ENCODE data around the gene SAMD9. TPM values are rescaled to one million over a fixed set of nuclear protein-coding genes. Genes with fewer than 3 reads are reported as not detected.
"Not testable (repeated sequence)": the region's sequence is repeated elsewhere in the genome, so short reads cannot be mapped to it uniquely, and the experiment has no call there.

SAMD9 gene
- polyA plus RNA-seq, 2 of the 4 experiments (the other 2 are of a cell fraction), result 4.7 to 5.6 TPM

GRCh38 chr7:93060865-93061264, 56.9 kb downstream of the SAMD9 start:
- Histone ChIP-seq H3K4me3 (no peak overlapping the region), H3K27ac (no peak overlapping the region), H3K9me3 (0 out of 3 replicates have a peak, but pooled peaks cover 2% of the 10 kb centered on the region), H3K4me1 (no peaks in the 10 kb centered on the region), H3K4me2 (no peak overlapping the region)
- POLR2A ChIA-PET, result no interaction called here
- no peak for ATAC-seq
- no peak for DNase-seq (ENCODE audit: low read depth in 1 of 2, low spot score in 1 of 2)
- CTCF ChIA-PET, result interaction anchor here (1.0 to 2.3 kb wide), 3 partner anchors 228 to 451 kb away, joined by 3 to 6 read pairs (median 5); no protein-coding TSS in a partner anchor
- WGBS (ENCODE audit: missing lambda C conversion rate), result 62% methylated on average over 5 of the region's 5 CpGs
- no peak for FAIRE-seq
- no peak for TF ChIP-seq CBX8 (IDR thresholded peaks at IDR 0.05)
- TF ChIP-seq HOXA7 (CRISPR knock-in tag; IDR thresholded peaks at IDR 0.05), result no peak

GRCh38 chr7:93060025-93060424, 57.8 kb downstream of the SAMD9 start:
- WGBS (ENCODE audit: missing lambda C conversion rate), result 52% methylated on average over 6 of the region's 6 CpGs
- no peak overlapping the region for H3K4me2 ChIP-seq
- ATAC-seq, result no peak

GRCh38 chr7:93056621-93057020, 61.2 kb downstream of the SAMD9 start:
- H3K27ac ChIP-seq; H3K4me1 ChIP-seq; FAIRE-seq; DNase-seq (ENCODE audit: low read depth in 1 of 2, low spot score in 1 of 2); POLR2A ChIA-PET; H3K4me3 ChIP-seq; H3K4me2 ChIP-seq; H3K9me3 ChIP-seq; ATAC-seq: not testable (repeated sequence)
- CTCF ChIA-PET, result interaction anchor here (1.2 to 2.1 kb wide), 5 partner anchors 9 to 609 kb away, joined by 3 to 8 read pairs (median 4); partner anchors contain the start of gene GATAD1
- WGBS (ENCODE audit: missing lambda C conversion rate), result 29% methylated on average over 1 of the region's 1 CpG

More at GRCh38 chr7:93060025-93060424, 57.8 kb downstream of the SAMD9 start:
- Histone ChIP-seq H3K4me1 (no peaks in the 10 kb centered on the region), H3K4me3 (no peak overlapping the region), H3K27ac (no peak overlapping the region), H3K9me3 (0 out of 3 replicates have a peak, but pooled peaks cover under 1% of the 10 kb centered on the region)
- TF ChIP-seq ZC3H11A (IDR thresholded peaks at IDR 0.05) (no peak), FOSB (CRISPR knock-in tag; IDR thresholded peaks at IDR 0.05) (no peak), ATOH8 (CRISPR knock-in tag; IDR thresholded peaks at IDR 0.05; ENCODE audit: low read depth) (no peak), RARB (CRISPR knock-in tag; IDR thresholded peaks at IDR 0.05) (no peak), E2F6 (IDR thresholded peaks at IDR 0.05; ENCODE audit: borderline replicate concordance, low read depth) (no peak), HOXB5 (CRISPR knock-in tag; IDR thresholded peaks at IDR 0.05) (no peak), ZSCAN20 (CRISPR knock-in tag; IDR thresholded peaks at IDR 0.05) (no peak), EHMT2 (IDR thresholded peaks at IDR 0.05; ENCODE audit: low read depth) (no peak), JUN (IDR thresholded peaks at IDR 0.05) (no peak), MAFK (IDR thresholded peaks at IDR 0.05; ENCODE audit: partially characterized antibody) (no peak)
- ChIA-PET POLR2A (no interaction called here), CTCF (interaction anchor here (1.1 kb wide), 1 partner anchor 227 kb away, joined by 5 read pairs; no protein-coding TSS in a partner anchor)
- no peak for FAIRE-seq
- DNase-seq (ENCODE audit: low read depth in 1 of 2, low spot score in 1 of 2), result no peak

- peak; percentile 30 to 36 for DNase-seq (ENCODE audit: low read depth in 1 of 2, low spot score in 1 of 2)
- Histone ChIP-seq H3K4me1 (peaks cover 5% of the 10 kb centered on the region; the same call in 2 of the 3 replicates), H3K27ac (no peak overlapping the region), H3K9me3 (no peaks in the 10 kb centered on the region), H3K4me3 (no peak overlapping the region), H3K4me2 (peak overlapping the region; percentile 15; the same call in 1 of the 3 replicates)
- WGBS (ENCODE audit: missing lambda C conversion rate), result under 1% methylated on average over 5 of the region's 5 CpGs
- FAIRE-seq, result peak; percentile 98
- no peak for TF ChIP-seq ZNF302 (CRISPR knock-in tag; IDR thresholded peaks at IDR 0.05)
- no peak for TF ChIP-seq NPAS2 (CRISPR knock-in tag; IDR thresholded peaks at IDR 0.05; ENCODE audit: borderline replicate concordance)
- TF ChIP-seq HEYL (CRISPR knock-in tag; IDR thresholded peaks at IDR 0.05), result no peak
- peak; percentile 89 for TF ChIP-seq CTCF (IDR thresholded peaks at IDR 0.05)
- TF ChIP-seq CEBPB (IDR thresholded peaks at IDR 0.05), result no peak
- TF ChIP-seq SMC3 (IDR thresholded peaks at IDR 0.05), result peak; percentile 83
- no peak for TF ChIP-seq NR3C1 (IDR thresholded peaks at IDR 0.05)
- no peak for TF ChIP-seq ZC3H11A (IDR thresholded peaks at IDR 0.05)
- no peak for TF ChIP-seq HMGXB4 (CRISPR knock-in tag; IDR thresholded peaks at IDR 0.05; ENCODE audit: borderline replicate concordance)
- TF ChIP-seq RAD21 (conservative IDR thresholded peaks at IDR 0.05 in 1 of 2, IDR thresholded peaks at IDR 0.05 in 1 of 2), result peak; percentile 80 to 92
- TF ChIP-seq EHMT2 (IDR thresholded peaks at IDR 0.05; ENCODE audit: low read depth), result no peak
- ChIA-PET CTCF (interaction anchor here (0.7 to 1.9 kb wide), 4 partner anchors 8 to 608 kb away, joined by 3 to 8 read pairs (median 3); partner anchors contain the start of gene GATAD1), POLR2A (no interaction called here)
- ATAC-seq, result peak in 1 of 2 experiments; percentile 73; a peak in 3 of 6 replicates
These were observed 62.2 kb downstream of the SAMD9 start for GRCh38 chr7:93055543-93056107.

All from A549 (cell line).